ENCODE data around the gene FAAH. TPM values are rescaled to one million over a fixed set of nuclear protein-coding genes. Genes with fewer than 3 reads are reported as not detected.

The FAAH gene
- total RNA-seq, 1 donor from 2014 or later = 2.7 TPM

GRCh38 chr1:46447499-46448108 is 53.5 kb downstream of the FAAH start:
- no peak for TF ChIP-seq CTCF (IDR thresholded peaks at IDR 0.05; ENCODE audit: unreplicated experiment)
- Mint-ChIP-seq H3K4me3 (ENCODE audit: unreplicated experiment) (no peak overlapping the region), H3K4me1 (ENCODE audit: unreplicated experiment) (peaks cover 9% of the 10 kb centered on the region)

GRCh38 chr1:46448109-46448911 is 54.2 kb downstream of the FAAH start:
- H3K4me3 Mint-ChIP-seq (ENCODE audit: unreplicated experiment) = peak overlapping the region; percentile 78
- no peak for TF ChIP-seq CTCF (IDR thresholded peaks at IDR 0.05; ENCODE audit: unreplicated experiment)
- H3K9me3 Mint-ChIP-seq (ENCODE audit: unreplicated experiment) = no peaks in the 10 kb centered on the region
- H3K27me3 Mint-ChIP-seq (ENCODE audit: unreplicated experiment) = peaks cover 26% of the 10 kb centered on the region
- H3K36me3 Mint-ChIP-seq (ENCODE audit: low read depth, unreplicated experiment) = no peaks in the 10 kb centered on the region
- peaks cover 7% of the 10 kb centered on the region for H3K4me1 Mint-ChIP-seq (ENCODE audit: unreplicated experiment)
- DNase-seq (ENCODE audit: low spot score) = peak; percentile 39
- H3K27ac Mint-ChIP-seq (ENCODE audit: unreplicated experiment) = no peak overlapping the region

More at GRCh38 chr1:46447499-46448108, 53.5 kb downstream of the FAAH start:
- Mint-ChIP-seq H3K27me3 (ENCODE audit: unreplicated experiment) (peaks cover 21% of the 10 kb centered on the region), H3K36me3 (ENCODE audit: low read depth, unreplicated experiment) (no peaks in the 10 kb centered on the region), H3K27ac (ENCODE audit: unreplicated experiment) (no peak overlapping the region), H3K9me3 (ENCODE audit: unreplicated experiment) (no peaks in the 10 kb centered on the region)
- DNase-seq (ENCODE audit: low spot score) = no peak

- H3K4me3 Mint-ChIP-seq (ENCODE audit: unreplicated experiment) = no peak overlapping the region
- TF ChIP-seq CTCF (IDR thresholded peaks at IDR 0.05; ENCODE audit: unreplicated experiment) = no peak
Measured at GRCh38 chr1:46449223-46450159, 55.4 kb downstream of the FAAH start.

GRCh38 chr1:46450160-46450517 is 56.0 kb downstream of the FAAH start:
- Mint-ChIP-seq H3K9me3 (ENCODE audit: unreplicated experiment) (no peaks in the 10 kb centered on the region), H3K27ac (ENCODE audit: unreplicated experiment) (no peak overlapping the region), H3K36me3 (ENCODE audit: low read depth, unreplicated experiment) (peaks cover 8% of the 10 kb centered on the region), H3K27me3 (ENCODE audit: unreplicated experiment) (peaks cover 31% of the 10 kb centered on the region), H3K4me1 (ENCODE audit: unreplicated experiment) (peaks cover 7% of the 10 kb centered on the region), H3K4me3 (ENCODE audit: unreplicated experiment) (no peak overlapping the region)
- no peak for TF ChIP-seq CTCF (IDR thresholded peaks at IDR 0.05; ENCODE audit: unreplicated experiment)
- DNase-seq (ENCODE audit: low spot score) = no peak

More at GRCh38 chr1:46449223-46450159, 55.4 kb downstream of the FAAH start:
- DNase-seq (ENCODE audit: low spot score) = no peak
- peaks cover 2% of the 10 kb centered on the region for H3K36me3 Mint-ChIP-seq (ENCODE audit: low read depth, unreplicated experiment)
- H3K4me1 Mint-ChIP-seq (ENCODE audit: unreplicated experiment) = peaks cover 7% of the 10 kb centered on the region
- peaks cover 29% of the 10 kb centered on the region for H3K27me3 Mint-ChIP-seq (ENCODE audit: unreplicated experiment)
- no peak overlapping the region for H3K27ac Mint-ChIP-seq (ENCODE audit: unreplicated experiment)
- H3K9me3 Mint-ChIP-seq (ENCODE audit: unreplicated experiment) = no peaks in the 10 kb centered on the region
